H1 (cell line): ENCODE results near the gene EIF4EBP3.

Source experiments
- CTBP2 ChIP-seq: IDR thresholded peaks from 2 replicates; pipeline ENCODE4 v1.7.0; 2011; ENCODE audit warnings: borderline replicate concordance, mild to moderate bottlenecking, moderate library complexity, mixed read lengths, low read length; ENCODE audit not compliant: insufficient read depth, insufficient read length
- CTCF ChIP-seq, 3 experiments: IDR thresholded peaks; 1 replicate in 2 of 3; 2 replicates in 1 of 3; pipeline versions ENCODE4 v1.5.1 to v1.6.1; 2011; ENCODE audit warnings: low read length in 3 of 3, mild to moderate bottlenecking in 3 of 3, inconsistent platforms in 2 of 3, low read depth in 1 of 3, moderate library complexity in 1 of 3; ENCODE audit not compliant: insufficient read depth in 1 of 3; ENCODE audit errors: control extremely low read depth in 1 of 3
- E2F6 ChIP-seq: IDR thresholded peaks from 2 replicates; pipeline ENCODE4 v1.6.1; 2012; ENCODE audit warnings: inconsistent platforms
- EP300 ChIP-seq, 2 experiments: IDR thresholded peaks; 1 replicate in 1 of 2; 2 replicates in 1 of 2; pipeline ENCODE4 v1.6.1; 2011 to 2012; ENCODE audit warnings: low read depth in 2 of 2, low read length in 2 of 2, mild to moderate bottlenecking in 2 of 2, borderline replicate concordance in 1 of 2, inconsistent platforms in 1 of 2, moderate library complexity in 1 of 2
- GTF2F1 ChIP-seq: IDR thresholded peaks from 2 replicates; pipeline ENCODE4 v1.6.1; 2012; ENCODE audit warnings: low read depth, low read length, improper control_type of control experiment, borderline replicate concordance
- NRF1 ChIP-seq: IDR thresholded peaks from 2 replicates; pipeline ENCODE4 v1.6.1; 2011; ENCODE audit warnings: mild to moderate bottlenecking, low read depth, low read length, improper control_type of control experiment
- POLR2A ChIP-seq, 2 experiments: IDR thresholded peaks; 1 replicate in 1 of 2; 2 replicates in 1 of 2; pipeline ENCODE4 v1.6.1; 2011; ENCODE audit warnings: low read depth in 2 of 2, low read length in 2 of 2, mild to moderate bottlenecking in 2 of 2; ENCODE audit errors: control extremely low read depth in 1 of 2
- RNF2 ChIP-seq: fragments of 200-900, 300-1000 bp; sonication (generic); IDR thresholded peaks from 2 replicates; pipeline ENCODE4 v1.7.1; 2016; ENCODE audit warnings: borderline replicate concordance, low read depth, mild to moderate bottlenecking, antibody characterized with exemption, low read length; ENCODE audit not compliant: poor library complexity, severe bottlenecking; ENCODE audit errors: missing control alignments
- SP1 ChIP-seq: IDR thresholded peaks from 2 replicates; pipeline ENCODE4 v1.6.1; 2011; ENCODE audit warnings: low read depth, low read length
- TBP ChIP-seq: IDR thresholded peaks from 2 replicates; pipeline ENCODE4 v1.6.1; 2011; ENCODE audit warnings: low read depth, low read length, improper control_type of control experiment
- YY1 ChIP-seq: IDR thresholded peaks from 2 replicates; pipeline ENCODE4 v1.6.1; 2011; ENCODE audit warnings: low read depth, mild to moderate bottlenecking, low read length

- no peak for TF ChIP-seq TBP
- no peak for TF ChIP-seq SP1
- no peak for TF ChIP-seq CTCF (IDR thresholded peaks at IDR 0.05; ENCODE audit: control extremely low read depth in 1 of 3, insufficient read depth in 1 of 3, low read depth in 1 of 3, low read length in 3 of 3)
- no peak for TF ChIP-seq NRF1
- TF ChIP-seq E2F6, result no peak
- TF ChIP-seq RNF2, result no peak
- TF ChIP-seq POLR2A (IDR thresholded peaks at IDR 0.05; ENCODE audit: control extremely low read depth in 1 of 2, low read depth in 2 of 2, low read length in 2 of 2), result no peak
- no peak for TF ChIP-seq GTF2F1
- no peak for TF ChIP-seq EP300 (IDR thresholded peaks at IDR 0.05; ENCODE audit: borderline replicate concordance in 1 of 2, low read depth in 2 of 2, low read length in 2 of 2)
- no peak for TF ChIP-seq CTBP2
- TF ChIP-seq YY1, result no peak
Measured at GRCh38 chr5:140595538-140596300, 48.3 kb downstream of the EIF4EBP3 start.
